ENCODE results near the gene XCR1. TPM values are rescaled to one million over a fixed set of nuclear protein-coding genes. Genes with fewer than 3 reads are reported as not detected.

XCR1 gene
- total RNA-seq, 2 donors from 2014 or later: not detected

- peaks cover 21% of the 10 kb centered on the region for H3K36me3 Mint-ChIP-seq (ENCODE audit: low read depth)
- no peak for DNase-seq
- Histone ChIP-seq H3K4me1 (ENCODE audit: control insufficient read depth, insufficient read depth, low read length) (peaks cover 22% of the 10 kb centered on the region), H3K36me3 (ENCODE audit: control insufficient read depth, insufficient read depth, low read length) (peaks cover 13% of the 10 kb centered on the region), H3K4me3 (ENCODE audit: low read length) (no peak overlapping the region), H3K27ac (ENCODE audit: low read depth, low read length) (no peak overlapping the region), H3K9me3 (ENCODE audit: control insufficient read depth, low read length) (no peaks in the 10 kb centered on the region), H3K27me3 (ENCODE audit: control insufficient read depth, insufficient read depth, low read length, poor library complexity, severe bottlenecking) (no peaks in the 10 kb centered on the region), H3K9ac (ENCODE audit: extremely low read depth, low read length, poor library complexity, severe bottlenecking) (no peak overlapping the region)
- H3K27ac Mint-ChIP-seq: no peak overlapping the region
- H3K9me3 Mint-ChIP-seq: no peaks in the 10 kb centered on the region
- peaks cover 45% of the 10 kb centered on the region for H3K4me1 Mint-ChIP-seq
- WGBS, 2 experiments (ENCODE audit: insufficient coverage in 1 of 2, insufficient read length in 1 of 2): 93% methylated on average over 7 to 8 of the region's 8 CpGs
- TF ChIP-seq, protein P1, sequence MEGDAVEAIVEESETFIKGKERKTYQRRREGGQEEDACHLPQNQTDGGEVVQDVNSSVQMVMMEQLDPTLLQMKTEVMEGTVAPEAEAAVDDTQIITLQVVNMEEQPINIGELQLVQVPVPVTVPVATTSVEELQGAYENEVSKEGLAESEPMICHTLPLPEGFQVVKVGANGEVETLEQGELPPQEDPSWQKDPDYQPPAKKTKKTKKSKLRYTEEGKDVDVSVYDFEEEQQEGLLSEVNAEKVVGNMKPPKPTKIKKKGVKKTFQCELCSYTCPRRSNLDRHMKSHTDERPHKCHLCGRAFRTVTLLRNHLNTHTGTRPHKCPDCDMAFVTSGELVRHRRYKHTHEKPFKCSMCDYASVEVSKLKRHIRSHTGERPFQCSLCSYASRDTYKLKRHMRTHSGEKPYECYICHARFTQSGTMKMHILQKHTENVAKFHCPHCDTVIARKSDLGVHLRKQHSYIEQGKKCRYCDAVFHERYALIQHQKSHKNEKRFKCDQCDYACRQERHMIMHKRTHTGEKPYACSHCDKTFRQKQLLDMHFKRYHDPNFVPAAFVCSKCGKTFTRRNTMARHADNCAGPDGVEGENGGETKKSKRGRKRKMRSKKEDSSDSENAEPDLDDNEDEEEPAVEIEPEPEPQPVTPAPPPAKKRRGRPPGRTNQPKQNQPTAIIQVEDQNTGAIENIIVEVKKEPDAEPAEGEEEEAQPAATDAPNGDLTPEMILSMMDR (conservative IDR thresholded peaks at IDR 0.05): no peak
- H3K4me3 Mint-ChIP-seq: no peak overlapping the region
- no peaks in the 10 kb centered on the region for H3K27me3 Mint-ChIP-seq (ENCODE audit: insufficient read depth)
These were observed 39.7 kb downstream of the XCR1 start for GRCh38 chr3:45987368-45988291.

- Histone ChIP-seq H3K9ac (ENCODE audit: extremely low read depth, low read length, poor library complexity, severe bottlenecking) (no peak overlapping the region), H3K27ac (ENCODE audit: low read depth, low read length) (no peak overlapping the region), H3K4me1 (ENCODE audit: control insufficient read depth, insufficient read depth, low read length) (peaks cover 22% of the 10 kb centered on the region), H3K27me3 (ENCODE audit: control insufficient read depth, insufficient read depth, low read length, poor library complexity, severe bottlenecking) (no peaks in the 10 kb centered on the region), H3K36me3 (ENCODE audit: control insufficient read depth, insufficient read depth, low read length) (peaks cover 24% of the 10 kb centered on the region), H3K4me3 (ENCODE audit: low read length) (no peak overlapping the region), H3K9me3 (ENCODE audit: control insufficient read depth, low read length) (no peaks in the 10 kb centered on the region)
- Mint-ChIP-seq H3K27me3 (ENCODE audit: insufficient read depth) (no peaks in the 10 kb centered on the region), H3K36me3 (ENCODE audit: low read depth) (peaks cover 21% of the 10 kb centered on the region), H3K27ac (peak overlapping the region; percentile 1), H3K4me1 (peaks cover 39% of the 10 kb centered on the region), H3K9me3 (no peaks in the 10 kb centered on the region), H3K4me3 (no peak overlapping the region)
- WGBS, 2 experiments (ENCODE audit: insufficient coverage in 1 of 2, insufficient read length in 1 of 2): 71 to 87% methylated on average over 4 to 5 of the region's 5 CpGs
- TF ChIP-seq, protein P1 (conservative IDR thresholded peaks at IDR 0.05): no peak
- no peak for DNase-seq
These were observed 40.8 kb downstream of the XCR1 start for GRCh38 chr3:45986303-45986982.

- Histone ChIP-seq H3K9ac (ENCODE audit: extremely low read depth, low read length, poor library complexity, severe bottlenecking) (no peak overlapping the region), H3K27ac (ENCODE audit: low read depth, low read length) (no peak overlapping the region), H3K9me3 (ENCODE audit: control insufficient read depth, low read length) (no peaks in the 10 kb centered on the region), H3K27me3 (ENCODE audit: control insufficient read depth, insufficient read depth, low read length, poor library complexity, severe bottlenecking) (no peaks in the 10 kb centered on the region), H3K4me1 (ENCODE audit: control insufficient read depth, insufficient read depth, low read length) (peaks cover 22% of the 10 kb centered on the region), H3K4me3 (ENCODE audit: low read length) (no peak overlapping the region), H3K36me3 (ENCODE audit: control insufficient read depth, insufficient read depth, low read length) (peaks cover 31% of the 10 kb centered on the region)
- Mint-ChIP-seq H3K27ac (peak overlapping the region; percentile 1), H3K9me3 (no peaks in the 10 kb centered on the region), H3K4me1 (peaks cover 39% of the 10 kb centered on the region), H3K4me3 (no peak overlapping the region), H3K36me3 (ENCODE audit: low read depth) (peaks cover 21% of the 10 kb centered on the region), H3K27me3 (ENCODE audit: insufficient read depth) (no peaks in the 10 kb centered on the region)
- DNase-seq: no peak
- TF ChIP-seq, protein P1 (conservative IDR thresholded peaks at IDR 0.05): no peak
- 85 to 95% methylated on average over 3 to 13 of the region's 13 CpGs for WGBS, 2 experiments (ENCODE audit: insufficient coverage in 1 of 2, insufficient read length in 1 of 2)
These were observed 41.6 kb downstream of the XCR1 start for GRCh38 chr3:45985532-45986302.
